ENCODE data around the gene CYP3A5.

The CYP3A5 gene

GRCh38 chr7:99619571-99620130, 60.1 kb downstream of the CYP3A5 start:
- H3K4me3 ChIP-seq (ENCODE audit: low read depth, low read length), result no peak overlapping the region
- TF ChIP-seq MAX (IDR thresholded peaks at IDR 0.05; ENCODE audit: low read depth, low read length), result no peak
- no peak for TF ChIP-seq MYC (IDR thresholded peaks at IDR 0.05; ENCODE audit: low read depth, low read length)
- TF ChIP-seq, protein P1, sequence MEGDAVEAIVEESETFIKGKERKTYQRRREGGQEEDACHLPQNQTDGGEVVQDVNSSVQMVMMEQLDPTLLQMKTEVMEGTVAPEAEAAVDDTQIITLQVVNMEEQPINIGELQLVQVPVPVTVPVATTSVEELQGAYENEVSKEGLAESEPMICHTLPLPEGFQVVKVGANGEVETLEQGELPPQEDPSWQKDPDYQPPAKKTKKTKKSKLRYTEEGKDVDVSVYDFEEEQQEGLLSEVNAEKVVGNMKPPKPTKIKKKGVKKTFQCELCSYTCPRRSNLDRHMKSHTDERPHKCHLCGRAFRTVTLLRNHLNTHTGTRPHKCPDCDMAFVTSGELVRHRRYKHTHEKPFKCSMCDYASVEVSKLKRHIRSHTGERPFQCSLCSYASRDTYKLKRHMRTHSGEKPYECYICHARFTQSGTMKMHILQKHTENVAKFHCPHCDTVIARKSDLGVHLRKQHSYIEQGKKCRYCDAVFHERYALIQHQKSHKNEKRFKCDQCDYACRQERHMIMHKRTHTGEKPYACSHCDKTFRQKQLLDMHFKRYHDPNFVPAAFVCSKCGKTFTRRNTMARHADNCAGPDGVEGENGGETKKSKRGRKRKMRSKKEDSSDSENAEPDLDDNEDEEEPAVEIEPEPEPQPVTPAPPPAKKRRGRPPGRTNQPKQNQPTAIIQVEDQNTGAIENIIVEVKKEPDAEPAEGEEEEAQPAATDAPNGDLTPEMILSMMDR (IDR thresholded peaks at IDR 0.05; ENCODE audit: low read depth, low read length), result no peak
- no peak for TF ChIP-seq POLR2A (IDR thresholded peaks at IDR 0.05; ENCODE audit: extremely low read depth, insufficient read length)
- no peak for DNase-seq (ENCODE audit: low read depth)

DNA sequence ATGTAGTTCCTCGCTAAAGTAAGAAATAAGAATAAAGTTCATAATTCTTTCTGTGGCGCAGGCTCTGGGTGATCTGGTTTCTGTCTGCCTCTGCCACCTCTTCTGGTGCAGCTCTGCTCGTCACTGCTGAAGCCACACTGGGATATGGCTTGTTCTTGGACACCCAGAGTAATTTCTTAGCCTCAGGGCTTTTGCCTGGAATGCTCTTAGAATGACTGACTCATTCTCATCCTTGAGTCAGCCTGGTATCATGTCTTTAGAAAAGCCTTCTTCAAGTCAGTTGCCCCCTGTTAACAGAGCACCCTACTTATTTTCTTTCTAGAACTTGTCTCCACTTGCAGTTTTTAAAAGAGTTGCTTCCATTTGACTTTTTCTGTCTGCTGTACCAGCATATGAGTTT, 61.1 kb downstream of the CYP3A5 start:
- no peak for DNase-seq (ENCODE audit: low read depth)
- TF ChIP-seq MYC (IDR thresholded peaks at IDR 0.05; ENCODE audit: low read depth, low read length) (no peak), POLR2A (IDR thresholded peaks at IDR 0.05; ENCODE audit: extremely low read depth, insufficient read length) (no peak), MAX (IDR thresholded peaks at IDR 0.05; ENCODE audit: low read depth, low read length) (no peak)
- TF ChIP-seq, protein P1 (IDR thresholded peaks at IDR 0.05; ENCODE audit: low read depth, low read length), result no peak
- H3K4me3 ChIP-seq (ENCODE audit: low read depth, low read length), result peak overlapping the region; percentile 2

DNA sequence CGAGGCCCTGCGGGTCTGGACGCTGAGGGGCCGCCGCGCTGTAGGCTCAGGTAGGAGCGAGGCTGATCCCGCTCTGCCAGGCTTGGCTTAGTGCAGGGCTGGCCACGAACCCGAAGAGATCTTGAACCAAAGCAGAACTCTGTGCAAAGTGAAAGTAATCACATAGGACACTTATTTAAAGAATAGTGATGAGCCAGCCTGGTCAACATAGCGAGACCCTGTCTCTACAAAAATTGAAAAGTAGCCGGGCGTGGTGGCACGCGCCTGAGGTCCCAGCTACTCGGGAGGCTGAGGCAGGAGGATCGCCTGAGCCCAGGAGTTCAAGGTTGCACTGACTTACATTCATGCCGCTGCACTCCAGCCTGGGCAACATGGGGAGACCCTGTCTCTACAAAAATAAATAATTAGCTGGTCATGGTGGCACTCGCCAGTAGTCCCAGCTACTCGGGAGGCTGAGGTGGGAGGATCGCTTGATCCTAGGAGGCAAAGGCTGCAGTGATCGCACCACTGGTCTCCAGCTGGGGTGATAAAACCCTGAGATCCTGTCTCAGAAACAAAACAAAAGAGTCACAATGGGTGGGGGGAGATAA, 62.5 kb downstream of the CYP3A5 start:
- TF ChIP-seq POLR2A (IDR thresholded peaks at IDR 0.05; ENCODE audit: extremely low read depth, insufficient read length), result no peak
- no peak for TF ChIP-seq MAX (IDR thresholded peaks at IDR 0.05; ENCODE audit: low read depth, low read length)
- TF ChIP-seq MYC (IDR thresholded peaks at IDR 0.05; ENCODE audit: low read depth, low read length), result no peak
- TF ChIP-seq, protein P1 (IDR thresholded peaks at IDR 0.05; ENCODE audit: low read depth, low read length), result no peak
- DNase-seq (ENCODE audit: low read depth), result no peak
- H3K4me3 ChIP-seq (ENCODE audit: low read depth, low read length), result peak overlapping the region; percentile 92

GRCh38 chr7:99616359-99617191, 63.2 kb downstream of the CYP3A5 start, which contains the start of gene ZSCAN25:
Gene ZSCAN25 (plus strand): TSS chr7:99616946. CDS start chr7:99619607, 2,661 bp downstream.
- peak within 1 kb of the TSS; percentile 92 for H3K4me3 ChIP-seq (ENCODE audit: low read depth, low read length)
- peak; percentile 90 for TF ChIP-seq POLR2A (IDR thresholded peaks at IDR 0.05; ENCODE audit: extremely low read depth, insufficient read length)
- TF ChIP-seq, protein P1 (IDR thresholded peaks at IDR 0.05; ENCODE audit: low read depth, low read length), result peak; percentile 77
- TF ChIP-seq MAX (IDR thresholded peaks at IDR 0.05; ENCODE audit: low read depth, low read length), result peak; percentile 76
- TF ChIP-seq MYC (IDR thresholded peaks at IDR 0.05; ENCODE audit: low read depth, low read length), result peak; percentile 50; the same call in 1 of the 2 replicates
- peak; percentile 98 for DNase-seq (ENCODE audit: low read depth)

- no peak for DNase-seq (ENCODE audit: low read depth)
- TF ChIP-seq MAX (IDR thresholded peaks at IDR 0.05; ENCODE audit: low read depth, low read length), result no peak
- no peak for TF ChIP-seq MYC (IDR thresholded peaks at IDR 0.05; ENCODE audit: low read depth, low read length)
- TF ChIP-seq POLR2A (IDR thresholded peaks at IDR 0.05; ENCODE audit: extremely low read depth, insufficient read length), result no peak
- TF ChIP-seq, protein P1 (IDR thresholded peaks at IDR 0.05; ENCODE audit: low read depth, low read length), result no peak
- peak overlapping the region; percentile 92 for H3K4me3 ChIP-seq (ENCODE audit: low read depth, low read length)
Measured at GRCh38 chr7:99615989-99616358, 63.8 kb downstream of the CYP3A5 start.
